SKM-1 treated with dmso at 0.1 percent for 144 hours (cell line): ENCODE data around the gene CRYGA.
A peak's percentile ranks its signal among the peaks of the same experiment; 100 is the strongest.

ENCODE experiments used
- DNase-seq: peaks from one replicate; lab custom pipeline; 2025; ENCODE audit not compliant: unreplicated experiment; lab: John Stamatoyannopoulos, UW

CRYGA gene

GRCh38 chr2:208163489-208163888 lies at the start of gene CRYGA:
Gene CRYGA (minus strand): TSS chr2:208163589. CDS start chr2:208163556, 33 bp downstream.
- DNase-seq, result no peak

- DNase-seq, result no peak
These were observed 47.5 kb upstream of the CRYGA start for GRCh38 chr2:208210688-208211451.

- no peak for DNase-seq
These were observed 45.1 kb upstream of the CRYGA start for GRCh38 chr2:208208335-208209085.

GRCh38 chr2:208207769-208208168 lies 44.4 kb upstream of the CRYGA start:
- DNase-seq, result no peak

- no peak for DNase-seq
These were observed 40.8 kb upstream of the CRYGA start for GRCh38 chr2:208204166-208204565.

GRCh38 chr2:208195531-208195930 lies 32.1 kb upstream of the CRYGA start:
- no peak for DNase-seq

GRCh38 chr2:208192611-208193236 lies 29.3 kb upstream of the CRYGA start:
- DNase-seq, result no peak

GRCh38 chr2:208189810-208190503 lies 26.6 kb upstream of the CRYGA start, which contains the start of gene C2orf80:
Gene C2orf80 (minus strand): TSS chr2:208190030. CDS start chr2:208186986, 3,044 bp downstream.
- no peak for DNase-seq

GRCh38 chr2:208189069-208189809 lies 25.9 kb upstream of the CRYGA start:
- no peak for DNase-seq

GRCh38 chr2:208186893-208187292 lies 23.5 kb upstream of the CRYGA start:
- DNase-seq, result no peak

- no peak for DNase-seq
These were observed 23.1 kb upstream of the CRYGA start for GRCh38 chr2:208186465-208186864.

GRCh38 chr2:208183972-208184705 lies 20.8 kb upstream of the CRYGA start:
- no peak for DNase-seq

GRCh38 chr2:208183526-208183925 lies 20.1 kb upstream of the CRYGA start:
- no peak for DNase-seq

GRCh38 chr2:208182835-208183234 lies 19.4 kb upstream of the CRYGA start:
- DNase-seq, result no peak

GRCh38 chr2:208179028-208179609 lies 15.7 kb upstream of the CRYGA start:
- DNase-seq, result no peak

- DNase-seq, result no peak
These were observed 12.4 kb upstream of the CRYGA start for GRCh38 chr2:208175840-208176153.

GRCh38 chr2:208175069-208175839 lies 11.9 kb upstream of the CRYGA start:
- peak; percentile 75 for DNase-seq

- no peak for DNase-seq
These were observed 10.8 kb upstream of the CRYGA start for GRCh38 chr2:208174144-208174543.

GRCh38 chr2:208172125-208172524 lies 8.7 kb upstream of the CRYGA start:
- DNase-seq, result peak; percentile 90
